ENCODE measurements around the gene ALK.

The ALK gene

DNA sequence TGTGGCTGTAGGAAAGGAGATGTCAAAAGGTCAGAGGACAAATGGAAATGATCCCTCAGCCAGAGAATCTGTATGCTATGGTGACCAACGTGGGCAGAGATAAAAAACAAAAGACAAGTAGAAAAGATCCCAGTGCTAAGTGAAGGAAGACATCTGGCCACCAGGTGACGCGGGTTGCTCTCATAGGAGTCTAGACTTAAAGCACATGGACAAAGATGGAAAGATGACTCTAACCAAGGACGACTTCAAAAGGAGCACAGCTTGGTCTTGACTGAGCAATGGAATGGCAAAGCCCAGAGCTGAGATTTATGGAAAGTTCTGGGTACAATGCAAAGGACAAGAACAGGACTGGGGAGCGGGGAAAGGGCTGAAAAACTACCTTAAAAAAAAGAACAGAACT is 709.4 kb downstream of the ALK start:
- DNase-seq: no peak

DNA sequence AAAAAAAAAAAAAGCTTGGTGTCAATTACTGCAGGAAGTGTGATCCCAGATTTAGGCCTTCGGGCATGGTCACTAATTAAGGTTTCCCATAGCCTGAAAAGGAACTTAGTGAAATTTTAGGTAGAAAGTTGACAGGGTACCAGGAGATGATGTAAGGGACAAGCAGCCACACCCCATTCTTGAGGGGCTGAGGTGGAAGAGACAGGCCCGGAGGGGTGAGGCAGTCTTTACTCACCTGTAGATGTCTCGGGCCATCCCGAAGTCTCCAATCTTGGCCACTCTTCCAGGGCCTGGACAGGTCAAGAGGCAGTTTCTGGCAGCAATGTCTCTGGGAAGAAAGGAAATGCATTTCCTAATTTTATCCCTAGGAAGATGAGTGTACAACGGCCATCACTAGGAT is 711.8 kb downstream of the ALK start:
- DNase-seq: no peak

DNA sequence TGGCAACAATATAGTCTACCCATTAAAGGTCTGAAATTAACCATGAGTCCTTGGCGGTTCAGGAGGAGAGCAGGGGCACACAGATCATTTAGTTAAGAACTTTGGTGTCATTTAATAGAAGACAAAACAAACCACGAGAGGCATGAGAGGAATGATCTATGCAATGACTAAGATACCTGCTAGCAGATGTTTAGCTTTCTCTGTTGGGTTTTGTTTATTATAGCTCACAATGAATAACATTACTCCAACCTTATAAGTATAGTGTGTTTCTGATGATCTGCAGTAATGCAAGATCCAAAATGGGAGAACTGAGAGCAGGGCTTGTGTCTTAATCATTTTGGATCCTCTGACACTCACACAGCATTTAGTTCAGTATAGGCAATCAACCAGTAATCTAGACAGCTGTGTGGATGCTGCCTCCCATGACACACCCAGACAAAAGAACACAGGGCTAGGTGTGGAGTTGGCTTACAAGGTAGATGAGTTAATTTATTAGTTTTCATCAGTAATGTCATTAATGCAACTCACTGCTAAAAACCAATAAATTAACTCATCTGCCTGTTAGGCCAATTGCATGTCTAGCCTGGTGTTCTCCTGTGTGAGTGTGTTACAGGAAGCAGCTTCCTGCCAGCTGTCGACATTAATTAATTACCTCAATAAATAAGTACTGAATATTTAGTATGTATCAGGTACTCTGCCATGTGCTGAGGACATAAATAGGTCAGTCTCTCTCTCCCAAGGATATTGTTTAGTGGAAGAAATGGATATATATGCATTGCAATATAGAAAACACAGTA is 713.8 kb downstream of the ALK start:
- DNase-seq: no peak

DNA sequence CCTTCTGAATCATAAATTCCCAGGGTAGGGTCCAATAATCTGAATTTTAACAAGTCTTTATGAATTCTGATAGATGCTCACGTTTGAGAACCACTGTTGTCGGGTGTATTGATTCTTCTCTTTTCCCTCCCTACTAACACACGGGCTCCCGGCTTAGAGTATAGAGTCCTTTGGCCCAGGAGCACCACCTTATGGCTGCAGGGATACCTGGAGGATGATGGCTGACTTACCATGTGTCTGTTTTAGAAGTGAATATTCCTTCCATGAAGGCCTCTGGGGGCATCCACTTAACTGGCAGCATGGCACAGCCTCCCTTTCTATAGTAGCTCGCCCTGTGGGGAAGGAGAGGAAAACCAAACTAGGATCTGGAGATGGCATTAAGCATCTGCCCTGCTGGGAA is 714.4 kb downstream of the ALK start:
- DNase-seq: no peak

DNA sequence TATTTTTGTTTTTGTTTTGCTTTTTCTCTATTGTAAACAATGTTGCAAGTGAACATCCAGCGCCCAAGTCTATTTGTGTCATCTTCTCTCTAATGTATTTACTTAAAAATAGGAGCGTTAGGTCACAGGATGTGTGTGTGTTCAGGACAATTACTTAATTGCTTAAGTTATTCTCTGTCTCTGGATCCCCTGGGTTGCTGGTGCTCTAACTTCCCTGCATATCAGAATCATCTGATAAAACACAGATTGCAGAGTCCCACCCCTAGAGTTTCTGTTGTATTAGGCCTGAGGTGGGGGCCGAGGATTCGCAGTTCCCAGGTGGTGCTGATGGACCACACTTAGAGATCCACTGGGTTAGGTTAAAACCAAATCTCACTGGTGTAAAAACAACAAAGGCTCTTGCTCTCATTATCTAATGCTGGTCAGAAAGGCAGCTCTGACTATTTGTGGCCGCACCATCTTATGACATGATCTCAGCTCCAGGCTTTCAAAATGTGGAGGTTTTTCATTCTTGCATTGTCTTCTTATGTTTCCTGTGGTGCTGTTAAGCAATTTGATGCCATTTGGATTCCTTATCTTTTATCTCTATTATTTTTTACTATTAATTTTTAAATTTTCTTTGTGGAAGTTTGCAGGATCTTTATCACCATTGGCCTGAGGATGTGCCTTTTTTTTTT is 718.4 kb downstream of the ALK start:
- DNase-seq: no peak

DNA sequence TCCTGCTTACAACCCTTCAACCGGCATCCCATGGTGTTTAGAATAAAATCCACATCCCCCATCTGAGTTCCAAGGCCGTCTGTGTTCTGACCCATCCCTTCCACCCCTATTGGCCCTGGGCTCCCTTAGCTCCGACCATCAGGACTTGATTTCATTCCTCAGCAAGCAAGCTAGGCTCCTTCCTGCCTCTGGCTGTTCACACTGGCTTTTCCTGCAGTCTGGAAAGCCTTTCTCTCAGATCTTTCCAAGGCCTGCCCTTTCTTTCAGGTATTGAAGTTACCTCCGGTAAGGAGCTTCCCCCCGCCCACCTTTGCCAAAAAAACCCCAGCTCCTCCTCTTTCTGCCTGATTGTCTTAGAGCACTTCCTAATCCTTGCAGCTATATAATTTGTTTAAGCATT is 719.4 kb downstream of the ALK start:
- no peak for DNase-seq

DNA sequence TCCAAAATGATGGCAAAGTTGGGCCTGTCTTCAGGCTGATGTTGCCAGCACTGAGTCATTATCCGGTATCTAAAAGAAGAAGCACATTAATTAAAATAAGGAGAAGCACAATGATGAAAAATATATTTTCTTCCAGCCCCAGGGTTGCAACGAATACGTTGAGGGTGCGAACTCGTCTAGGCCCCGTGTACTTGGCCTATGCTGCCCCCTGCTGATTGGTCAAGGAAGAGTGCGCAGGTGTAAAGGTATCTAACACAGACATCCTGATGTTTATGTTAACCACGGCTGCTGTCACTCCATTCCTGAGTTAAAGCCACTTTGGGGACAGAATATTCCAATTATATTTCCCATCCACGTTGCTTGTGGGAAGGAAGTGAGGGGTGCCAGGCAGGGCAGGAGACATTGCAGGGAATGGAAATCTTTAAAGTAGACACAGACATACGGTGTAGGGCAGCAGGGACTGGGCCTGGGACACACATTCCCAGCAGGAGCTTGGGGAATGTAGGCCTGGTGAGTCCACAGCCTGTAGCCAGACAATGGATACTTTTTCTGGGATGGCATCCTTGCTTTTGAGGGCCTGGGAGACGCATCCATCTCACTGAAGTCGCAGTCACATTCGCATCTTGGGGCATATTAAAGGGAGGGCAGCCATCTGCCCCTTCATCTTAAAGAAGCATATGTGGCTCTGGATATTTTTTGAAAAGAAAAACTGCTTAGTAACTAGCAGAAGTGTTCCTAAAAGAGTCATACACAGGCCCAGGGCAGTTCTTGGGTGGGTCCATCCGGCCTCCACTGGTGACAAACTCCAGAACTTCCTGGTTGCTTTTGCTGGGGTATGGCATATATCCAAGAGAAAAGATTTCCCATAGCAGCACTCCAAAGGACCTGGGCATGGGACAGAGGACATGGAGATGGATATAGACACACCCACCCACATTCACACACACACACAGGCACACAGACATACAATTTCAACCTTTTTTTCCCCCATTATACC is 724.3 kb downstream of the ALK start:
- peak; percentile 76 for DNase-seq

DNA sequence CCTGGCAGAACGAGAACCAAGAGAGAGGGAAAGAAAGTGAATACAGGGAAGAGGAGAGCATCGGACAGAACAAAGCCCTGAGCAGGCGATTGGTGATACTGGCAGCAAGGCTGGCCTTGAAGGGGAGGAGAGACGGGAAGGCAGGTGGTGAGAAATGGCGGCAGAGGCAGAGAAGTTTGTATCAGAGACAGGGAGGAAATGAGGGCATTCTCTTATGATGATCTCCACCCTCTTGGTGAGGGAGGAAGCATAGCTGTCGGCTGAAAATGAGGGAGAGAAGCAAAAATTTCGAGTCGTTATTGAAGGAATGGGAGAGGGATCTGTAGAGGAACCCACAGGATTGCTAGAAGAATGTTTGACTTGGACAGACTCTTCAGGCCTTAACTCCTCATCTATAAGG is 725.6 kb downstream of the ALK start:
- no peak for DNase-seq

DNA sequence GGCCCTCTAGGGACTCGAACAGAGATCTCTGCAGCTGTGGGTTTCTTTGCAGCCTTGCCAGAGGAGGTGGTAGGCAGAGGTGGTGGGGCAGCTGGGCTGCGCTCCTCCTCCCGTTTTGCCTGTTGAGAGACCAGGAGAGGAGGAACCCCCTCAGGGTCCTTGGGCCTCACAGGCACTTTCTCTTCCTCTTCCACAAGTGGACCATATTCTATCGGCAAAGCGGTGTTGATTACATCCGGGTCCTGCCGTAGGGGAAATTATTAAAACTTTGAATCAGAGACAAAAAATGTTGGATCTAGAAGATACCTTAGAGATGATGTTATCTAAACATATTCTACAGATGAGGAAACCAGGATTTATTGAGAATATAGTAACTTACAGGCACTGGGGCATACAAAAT is 727.7 kb downstream of the ALK start:
- DNase-seq: no peak

DNA sequence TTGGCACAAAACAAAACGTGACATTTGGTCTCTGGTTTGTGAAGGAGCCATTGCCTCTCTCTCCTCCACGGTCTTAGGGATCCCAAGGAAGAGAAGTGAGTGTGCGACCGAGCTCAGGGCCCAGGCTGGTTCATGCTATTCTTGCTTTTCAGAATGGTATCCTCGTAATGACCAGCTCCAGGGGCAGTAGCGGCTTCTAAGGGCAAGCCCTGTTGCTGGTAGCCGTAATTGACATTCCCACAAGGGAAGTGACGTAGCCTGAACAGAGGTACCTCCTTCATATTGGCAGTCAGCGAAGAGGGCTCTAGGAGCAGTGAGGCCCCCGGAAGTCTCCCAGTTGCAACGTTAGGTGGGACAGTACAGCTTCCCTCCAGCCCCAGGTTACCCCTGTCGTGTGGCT is 728.3 kb downstream of the ALK start:
- no peak for DNase-seq

DNA sequence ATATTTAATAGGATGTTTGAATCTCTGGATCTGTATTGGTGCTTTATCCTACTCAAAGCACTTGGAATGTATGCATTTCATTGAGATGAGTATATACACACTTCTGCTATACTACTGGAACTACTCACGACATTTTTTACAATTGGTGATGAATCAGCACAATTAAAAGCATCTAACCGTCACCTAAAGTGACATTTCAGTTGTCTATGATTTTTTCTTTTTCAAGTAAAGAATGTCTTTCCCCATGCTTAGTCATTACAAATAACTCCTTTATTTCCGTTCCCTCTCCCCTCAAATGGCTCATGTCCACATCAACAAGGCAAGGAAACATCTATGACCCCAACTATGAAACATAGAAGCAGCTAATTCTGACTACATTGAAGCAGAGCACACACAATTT is 728.9 kb downstream of the ALK start:
- DNase-seq: no peak

DNA sequence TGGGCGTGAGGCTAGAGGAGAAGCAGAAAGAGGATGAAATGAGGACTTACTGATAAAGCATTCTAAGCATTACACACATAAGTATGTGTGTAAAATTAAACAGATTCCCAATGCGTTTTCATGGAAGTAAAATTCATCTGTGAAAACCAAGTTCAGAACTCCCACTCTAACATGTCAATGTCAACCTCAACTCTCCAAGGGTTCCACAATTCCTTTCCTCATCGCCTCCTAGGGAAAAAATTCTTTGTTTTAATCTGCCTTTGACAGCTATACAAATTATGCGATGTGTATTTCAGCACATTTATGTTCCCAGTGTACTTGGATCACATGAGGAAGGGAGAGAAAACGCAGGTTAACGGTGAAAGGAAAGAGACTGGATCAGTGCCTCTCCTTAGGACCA is 729.6 kb downstream of the ALK start:
- DNase-seq: no peak

DNA sequence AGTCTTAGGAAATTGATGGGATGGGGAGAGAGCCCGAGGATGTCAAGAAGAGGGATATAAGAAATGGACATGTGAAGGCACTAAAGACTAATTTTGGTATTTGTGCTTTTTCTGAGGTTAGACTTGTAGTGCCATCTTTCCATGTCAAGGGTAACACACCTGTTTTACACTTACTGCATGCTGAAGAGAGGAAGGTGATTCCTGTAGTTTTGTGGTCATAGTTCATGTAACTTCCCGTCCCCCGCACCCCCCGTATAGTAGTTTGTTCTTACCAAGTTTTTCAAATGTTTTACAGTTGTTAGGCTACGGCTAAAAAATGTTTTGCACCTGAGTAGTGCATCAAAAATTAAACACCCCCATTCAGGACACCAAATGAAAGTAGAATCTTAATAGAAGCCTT is 732.3 kb downstream of the ALK start:
- no peak for DNase-seq

DNA sequence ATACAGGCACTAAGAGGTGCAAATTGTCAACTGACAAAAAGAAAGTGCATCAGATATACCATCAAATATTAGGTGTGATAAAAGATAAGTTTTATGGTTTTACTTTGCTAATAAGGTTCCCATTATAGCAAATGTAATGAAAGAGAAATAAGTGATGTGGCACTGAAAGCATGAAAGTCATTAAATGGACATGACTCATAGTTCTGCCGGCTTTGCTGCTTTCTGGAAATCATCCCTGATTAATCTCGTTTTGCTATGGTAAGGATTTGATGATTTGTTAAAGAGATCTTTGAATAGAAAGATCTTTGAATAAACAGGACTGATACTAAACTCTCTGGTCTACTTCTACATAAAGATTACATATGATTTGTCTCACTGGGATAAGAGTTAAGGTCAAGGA is 733.5 kb downstream of the ALK start:
- no peak for DNase-seq

DNA sequence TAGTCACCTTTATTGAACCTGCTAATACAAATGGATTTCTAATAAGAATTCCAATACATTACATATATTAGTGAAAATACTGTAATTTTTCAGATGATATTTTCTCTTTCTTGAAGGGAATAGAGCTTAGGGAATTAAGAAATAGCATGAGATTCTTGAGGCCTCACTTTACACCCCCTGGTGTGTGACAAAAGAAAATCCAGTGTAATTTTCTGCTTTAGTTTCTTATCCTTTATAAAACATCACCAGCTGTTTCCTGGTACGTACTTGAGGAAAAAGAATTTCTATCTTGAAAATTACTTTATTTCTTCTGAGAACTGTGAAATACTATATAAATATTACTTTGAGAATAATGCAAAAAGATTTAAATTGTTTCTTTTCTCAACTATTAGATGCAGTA is 734.6 kb downstream of the ALK start:
- DNase-seq: no peak

DNA sequence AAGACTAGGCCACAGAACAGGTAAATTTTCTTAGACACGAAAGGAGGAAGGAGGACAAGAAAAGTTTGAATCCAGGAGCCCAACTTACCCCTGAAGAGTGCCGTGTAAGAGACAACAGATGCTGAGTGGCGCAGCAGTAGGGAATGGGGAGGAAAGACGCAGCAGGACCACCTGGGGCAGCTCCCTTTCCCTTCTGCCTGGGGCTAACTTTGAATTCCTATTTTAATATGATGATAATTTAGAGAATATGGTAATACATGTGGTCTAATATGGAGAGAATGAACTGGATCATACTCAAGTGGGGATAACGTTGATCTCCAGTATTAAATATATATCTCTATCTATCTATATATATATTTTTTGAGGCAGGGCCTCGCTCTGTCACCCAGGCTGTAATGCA is 736.9 kb downstream of the ALK start:
- DNase-seq: no peak

DNA sequence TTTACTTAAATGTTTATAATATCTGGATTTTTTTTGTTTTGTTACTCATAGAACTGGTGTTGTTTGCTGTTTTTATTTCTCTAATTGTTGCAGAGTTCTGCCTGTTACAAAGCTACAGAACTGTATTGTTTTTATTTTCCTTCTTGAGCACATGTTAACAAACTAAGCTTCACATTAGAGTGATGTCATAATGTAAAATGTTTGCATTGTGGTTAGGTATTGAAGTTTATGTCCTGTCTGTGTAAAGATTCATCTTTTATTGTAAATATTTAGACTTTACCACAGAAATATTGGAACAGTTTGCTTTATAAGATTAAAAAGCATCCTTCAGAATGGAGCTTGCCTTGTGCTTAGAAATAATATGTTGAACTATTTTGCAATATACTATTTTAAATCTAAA is 738.5 kb downstream of the ALK start:
- DNase-seq: no peak

DNA sequence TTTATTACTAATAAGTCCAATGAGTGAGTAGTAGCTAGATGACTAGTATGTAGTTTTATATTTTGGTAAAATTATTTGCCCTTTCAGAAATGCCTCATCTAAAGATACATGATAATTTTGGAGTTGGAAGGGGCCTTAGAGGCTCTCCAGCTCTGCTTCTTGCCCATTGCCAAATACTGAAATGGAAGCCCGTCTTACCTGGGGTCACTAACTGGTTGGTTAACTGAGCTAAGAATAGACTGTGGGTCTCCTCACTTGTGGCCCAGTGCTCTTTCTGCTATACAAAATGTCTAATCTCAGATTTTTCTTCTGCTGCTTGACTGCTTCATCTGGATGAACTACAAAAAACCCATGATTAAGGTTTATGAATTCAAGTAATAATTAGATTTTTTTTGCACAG is 739.1 kb downstream of the ALK start:
- DNase-seq: no peak

DNA sequence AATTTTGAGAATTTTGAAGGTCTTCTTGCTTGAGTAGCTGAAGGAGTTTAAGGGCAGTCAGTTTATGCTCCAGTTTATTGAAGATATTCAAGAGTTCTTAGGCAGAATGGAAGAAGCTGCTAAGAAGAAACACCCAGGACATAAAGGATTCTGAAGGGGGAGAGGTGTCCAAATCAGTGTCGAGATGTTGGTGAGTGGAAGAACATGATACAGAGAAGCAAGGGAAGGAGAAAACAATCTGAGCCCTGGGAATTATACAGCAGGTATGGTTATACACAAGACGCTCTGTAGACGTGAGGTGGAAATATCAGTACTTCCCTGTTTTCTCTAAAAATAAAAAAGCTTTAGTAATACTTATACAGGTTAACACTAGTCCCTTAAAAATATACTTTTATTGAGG is 746.0 kb downstream of the ALK start:
- DNase-seq: no peak

DNA sequence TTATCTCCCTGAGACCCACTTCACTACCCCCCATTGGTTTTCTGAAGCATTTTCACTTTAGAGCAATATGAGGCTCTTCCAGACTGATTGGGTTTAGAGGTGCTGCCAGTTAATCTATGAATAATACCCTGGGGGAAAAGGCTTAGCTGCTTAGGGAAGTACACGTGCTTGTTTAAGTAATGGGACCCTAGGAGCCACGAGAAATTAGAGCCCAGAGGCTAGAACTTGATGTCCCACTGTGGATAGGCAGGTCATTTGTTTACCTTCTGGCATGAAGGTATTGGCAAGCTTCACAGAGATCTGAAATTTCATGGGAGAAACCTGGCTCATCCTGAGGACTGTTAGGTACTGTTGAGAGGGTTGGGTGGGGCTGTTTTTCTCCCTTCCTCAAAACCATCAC is 746.4 kb downstream of the ALK start:
- DNase-seq: no peak

DNA sequence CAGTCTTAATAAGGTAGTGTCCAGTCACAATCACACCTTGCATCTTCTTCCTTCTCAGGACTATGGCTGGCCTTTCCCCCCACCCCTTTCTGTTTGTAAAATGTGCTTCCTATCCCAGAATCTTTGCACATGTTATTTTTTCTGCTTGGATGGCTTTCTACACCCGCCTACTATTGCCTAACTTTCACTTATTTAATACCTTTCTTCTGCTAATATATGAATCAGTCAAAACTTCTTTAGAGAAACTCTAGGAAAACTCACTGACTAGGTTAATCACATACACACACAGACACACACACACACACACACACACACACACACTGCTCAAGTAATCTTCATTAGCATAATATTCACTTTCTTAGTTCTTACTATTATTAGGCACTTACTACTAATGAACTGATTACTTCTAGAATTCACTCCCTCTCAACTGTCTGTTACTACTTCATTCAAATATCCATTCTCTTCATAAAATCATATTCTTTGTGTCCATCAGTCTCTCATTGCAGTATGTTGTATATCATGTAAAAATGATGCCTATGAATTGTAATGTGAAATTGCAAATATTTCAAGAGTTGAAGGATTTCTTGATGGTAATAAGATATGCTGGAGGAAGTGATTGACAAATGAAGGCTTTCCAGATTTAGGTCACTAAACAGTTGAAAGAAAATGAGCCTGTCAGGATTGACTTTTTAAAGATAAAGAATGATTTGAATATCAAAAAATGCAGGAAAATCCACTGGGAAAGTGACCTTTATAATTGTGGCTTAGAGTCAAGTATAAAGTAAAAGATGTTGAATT is 754.9 kb downstream of the ALK start:
- DNase-seq: no peak

DNA sequence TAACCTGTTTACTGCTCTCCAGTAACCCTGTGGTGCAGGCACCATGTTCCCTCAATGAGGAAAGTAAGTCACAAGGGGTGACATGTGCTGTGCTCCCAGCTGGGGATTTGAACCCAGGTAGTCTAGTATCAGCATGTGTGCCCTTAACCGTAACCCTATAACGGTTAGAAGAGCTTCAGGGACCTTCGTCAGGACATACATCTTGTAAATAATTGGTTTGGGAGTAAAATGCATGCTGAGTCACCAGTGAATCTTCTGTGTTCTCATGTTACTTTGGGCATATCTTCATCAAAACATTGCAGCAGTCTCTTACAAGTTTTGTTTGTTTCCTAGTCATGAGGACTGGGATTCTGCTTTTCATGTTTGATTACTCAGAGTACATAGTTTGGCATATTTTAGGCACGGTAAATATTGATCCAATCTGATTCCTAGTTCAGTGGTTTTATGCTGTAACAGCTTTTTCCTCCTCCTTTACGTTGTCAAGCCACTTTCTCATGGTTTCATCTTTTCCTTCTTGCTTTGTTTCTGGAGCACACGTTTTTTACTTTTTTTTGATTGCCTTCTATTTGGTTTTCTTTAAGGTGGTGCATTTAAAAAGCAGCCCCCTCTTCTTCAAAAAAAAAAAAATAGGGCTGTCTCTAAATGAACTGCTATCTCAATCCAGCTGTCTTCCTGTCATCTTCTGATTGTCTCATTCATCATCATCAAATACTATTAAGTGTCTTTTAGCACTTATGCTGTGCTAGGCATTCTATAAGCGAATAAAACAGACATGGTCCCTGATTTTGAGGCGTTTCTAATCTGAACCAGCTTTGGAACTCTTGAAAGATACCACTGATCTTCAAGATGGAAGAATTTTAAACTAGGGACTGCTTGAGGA is 755.8 kb downstream of the ALK start:
- no peak for DNase-seq
